HG03575 (cell line): Measurements from ENCODE around the gene SPRN.

Source experiments
- ATAC-seq: cut with Tn5 transposase; IDR thresholded peaks from one replicate; pipeline ENCODE4 v1.9.1; 2021; ENCODE audit not compliant: unreplicated experiment, insufficient number of reproducible peaks, low FRiP score; ENCODE audit errors: extremely low read depth

Gene SPRN

DNA sequence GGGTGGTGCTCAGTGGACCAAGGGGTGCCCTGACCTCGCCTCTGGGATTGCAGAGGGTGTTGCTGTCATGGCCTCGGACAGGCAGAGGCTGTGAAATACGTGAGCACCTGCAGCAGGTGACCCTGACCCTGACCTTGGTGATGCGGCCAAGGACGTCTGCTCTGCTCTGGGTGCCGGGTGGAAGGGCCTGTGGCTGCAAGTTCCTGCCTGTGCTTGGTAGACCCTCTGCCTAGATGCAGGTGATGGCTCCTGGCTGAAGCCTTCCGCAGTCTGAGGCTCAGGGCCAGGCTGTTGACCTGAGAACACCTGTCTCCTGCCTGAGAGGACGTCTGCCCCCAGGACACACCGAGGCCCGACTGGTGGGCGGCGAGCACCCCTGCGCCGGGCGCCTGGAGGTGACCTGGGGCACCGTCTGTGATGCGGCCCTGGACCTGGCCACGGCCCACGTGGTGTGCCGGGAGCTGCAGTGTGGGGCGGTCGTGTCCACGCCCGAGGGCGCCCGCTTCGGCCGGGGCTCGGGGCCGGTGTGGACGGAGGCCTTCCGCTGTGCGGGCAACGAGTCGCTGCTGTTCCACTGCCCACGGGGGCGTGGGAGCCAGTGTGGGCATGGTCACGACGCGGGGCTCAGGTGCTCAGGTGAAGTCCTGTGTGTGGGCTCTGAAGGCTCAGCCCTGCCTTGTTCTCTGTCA lies 33.7 kb upstream of the SPRN start:
- no peak for ATAC-seq

DNA sequence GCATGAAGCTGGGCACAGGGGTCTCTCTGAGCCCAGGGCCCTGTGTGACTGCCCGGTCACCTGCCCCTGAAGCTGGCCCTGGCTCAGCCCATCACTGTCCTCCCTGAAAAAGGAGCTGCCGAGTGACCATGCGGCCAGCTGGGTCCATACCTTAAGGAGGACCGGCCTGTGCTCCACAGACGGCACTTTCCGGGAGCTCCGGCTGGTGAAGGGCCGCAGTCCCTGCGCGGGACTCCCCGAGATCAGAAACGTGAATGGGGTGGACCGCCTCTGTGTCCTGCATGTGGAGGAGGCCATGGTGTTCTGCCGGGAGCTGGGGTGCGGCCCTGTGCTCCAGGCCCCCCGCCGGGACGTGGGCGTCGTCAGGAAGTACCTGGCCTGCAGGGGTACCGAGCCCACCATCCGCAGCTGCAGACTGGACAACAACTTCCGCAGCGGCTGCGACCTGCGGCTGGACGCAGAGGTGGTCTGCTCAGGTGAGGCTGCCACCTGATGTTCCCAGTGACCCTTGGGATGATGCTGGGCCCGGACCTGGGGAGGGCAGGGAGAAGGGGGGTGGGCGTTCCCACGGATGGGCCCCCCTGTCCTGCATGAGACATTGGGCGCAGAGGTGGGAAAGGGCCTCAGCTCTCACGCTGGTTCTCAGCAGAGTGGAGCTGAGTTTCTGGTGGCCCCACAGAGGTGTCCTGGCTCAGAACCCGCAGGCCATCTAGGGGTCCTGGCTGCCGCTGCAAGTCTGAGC lies 32.8 kb upstream of the SPRN start:
- no peak for ATAC-seq

- no peak for ATAC-seq
Measured at GRCh38 chr10:133456041-133456951, 31.9 kb upstream of the SPRN start.

DNA sequence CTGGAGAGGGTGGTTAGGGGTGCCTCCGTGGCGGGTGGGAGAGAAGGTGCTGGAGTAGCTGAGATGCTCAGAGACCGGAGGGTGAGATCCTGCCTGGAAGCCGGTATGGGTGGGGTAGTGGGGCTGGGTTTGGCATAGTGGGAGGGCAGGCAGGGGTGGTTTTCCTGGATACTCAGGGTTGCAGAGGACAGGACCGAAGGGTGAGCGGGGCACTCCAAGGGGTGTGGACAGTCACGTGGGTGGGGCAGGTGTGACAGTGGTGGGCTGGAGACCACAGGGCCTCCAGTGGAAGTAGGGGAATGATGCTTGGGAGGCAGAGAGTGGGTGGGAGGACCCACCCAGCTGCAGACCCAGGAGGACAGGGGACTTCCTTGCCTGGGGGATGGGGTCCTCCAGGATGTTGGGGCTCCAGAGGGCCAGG lies 31.2 kb upstream of the SPRN start:
- ATAC-seq: no peak

DNA sequence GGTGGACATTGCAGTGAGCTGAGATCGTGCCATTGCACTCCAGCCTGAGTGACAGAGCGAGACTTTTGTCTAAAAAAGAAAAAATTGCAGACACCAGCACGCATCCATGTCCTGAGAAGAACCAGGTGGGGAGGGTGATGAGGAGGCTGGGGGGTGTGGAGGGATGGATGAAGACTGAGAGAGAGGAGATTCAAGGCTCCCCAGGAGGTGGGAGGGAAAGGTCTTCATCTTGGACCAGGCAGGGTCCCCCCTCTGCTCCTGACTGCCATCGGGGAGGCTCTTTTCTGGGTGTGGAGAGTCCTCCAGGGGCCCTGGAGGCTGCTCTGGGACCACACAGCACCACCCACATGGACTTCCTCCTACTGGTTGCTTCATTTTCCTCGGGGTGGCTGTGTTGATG lies 30.8 kb upstream of the SPRN start:
- no peak for ATAC-seq

GRCh38 chr10:133454204-133454893 lies 29.9 kb upstream of the SPRN start:
- ATAC-seq: no peak

- no peak for ATAC-seq
Measured at GRCh38 chr10:133453516-133454203, 29.2 kb upstream of the SPRN start, which contains the start of gene SCART1. SCART1 (plus strand) TSS chr10:133453945; CDS start chr10:133453998, 53 bp downstream.

DNA sequence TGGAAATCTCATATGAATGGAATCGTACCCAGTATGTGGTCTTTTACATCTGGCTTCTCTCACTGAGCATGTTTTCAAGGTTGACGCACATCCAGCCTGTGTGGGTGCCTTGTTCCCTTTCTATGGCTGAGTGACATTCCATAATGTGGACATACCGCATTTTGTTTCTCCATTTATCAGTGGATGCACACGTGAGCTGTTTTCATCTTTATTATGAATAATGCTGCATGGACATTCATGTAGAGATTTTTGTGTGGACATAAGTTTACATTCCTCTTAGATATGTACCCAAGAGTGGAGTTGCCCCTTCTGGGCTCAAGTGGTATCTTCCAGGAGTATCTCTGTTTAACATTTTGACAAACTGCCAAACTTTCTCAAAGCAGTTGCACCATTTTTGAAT lies 28.0 kb upstream of the SPRN start:
- no peak for ATAC-seq

DNA sequence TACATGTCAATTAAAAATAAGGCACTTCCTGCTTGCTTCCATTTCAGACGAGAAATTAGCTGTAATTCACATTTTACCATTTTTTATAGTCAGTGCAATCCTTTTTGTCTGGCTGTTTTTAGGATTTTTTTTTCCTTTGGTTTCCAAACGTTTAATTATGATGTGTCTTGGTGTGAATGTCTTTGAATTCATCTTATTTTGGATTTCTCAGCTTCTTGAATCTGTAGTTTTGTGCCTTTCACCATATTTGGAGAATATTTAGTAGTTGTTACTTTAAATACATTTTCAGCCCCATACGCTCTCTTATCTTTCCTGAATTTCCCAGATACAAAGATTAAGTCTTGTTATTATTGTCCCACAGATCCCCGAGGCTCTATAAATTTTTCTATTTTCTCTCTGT lies 26.9 kb upstream of the SPRN start:
- ATAC-seq: no peak

GRCh38 chr10:133448120-133448519 lies 23.7 kb upstream of the SPRN start:
- ATAC-seq: no peak

- no peak for ATAC-seq
Measured at GRCh38 chr10:133446979-133447378, 22.6 kb upstream of the SPRN start.

DNA sequence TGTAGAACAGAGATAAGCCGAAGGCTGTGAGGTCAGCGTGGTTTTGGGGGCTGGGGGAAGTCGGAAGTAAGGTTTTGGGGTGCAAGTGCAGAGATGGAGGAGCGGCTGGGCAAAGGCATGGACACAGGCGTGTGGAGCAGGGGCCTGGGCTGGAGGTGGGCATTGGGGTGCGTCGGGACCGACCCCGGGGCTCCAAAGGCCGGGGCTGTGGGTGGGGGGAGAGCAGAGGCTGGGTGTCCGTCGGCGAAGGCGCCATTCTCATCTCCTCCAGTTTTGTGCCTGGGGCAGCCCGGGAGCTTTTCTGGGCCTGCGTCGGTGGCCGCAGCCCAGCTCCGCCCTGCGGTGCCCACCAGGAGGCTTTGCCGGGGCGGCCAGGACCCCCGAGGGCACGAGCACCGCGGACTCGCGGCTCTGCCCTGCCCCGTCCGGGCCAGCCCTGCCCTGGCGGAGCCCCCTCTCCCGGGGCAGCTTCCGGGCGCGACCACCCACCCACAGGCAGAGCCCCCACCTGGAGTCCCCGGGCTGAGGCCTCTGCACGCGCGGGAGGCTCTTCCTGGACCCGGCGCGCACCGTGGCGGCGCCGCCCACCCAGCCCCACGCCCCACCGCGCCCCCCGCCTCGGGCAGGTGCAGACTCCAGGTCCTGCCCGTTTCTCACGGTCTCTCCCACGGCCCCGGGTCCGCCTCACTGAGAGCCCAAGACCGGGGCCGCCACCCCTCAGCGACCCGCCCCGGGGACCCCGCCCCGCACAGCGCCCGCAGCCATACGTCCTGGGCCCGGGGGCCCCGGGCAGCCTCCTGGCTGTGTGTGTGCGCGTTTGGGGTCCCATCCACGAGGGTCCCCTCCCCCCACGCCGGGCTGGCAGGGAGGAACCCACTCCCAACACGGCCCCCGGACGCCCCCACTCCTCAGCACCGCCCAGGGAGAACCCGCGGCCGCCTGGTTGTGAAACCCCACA lies 21.6 kb upstream of the SPRN start:
- no peak for ATAC-seq

DNA sequence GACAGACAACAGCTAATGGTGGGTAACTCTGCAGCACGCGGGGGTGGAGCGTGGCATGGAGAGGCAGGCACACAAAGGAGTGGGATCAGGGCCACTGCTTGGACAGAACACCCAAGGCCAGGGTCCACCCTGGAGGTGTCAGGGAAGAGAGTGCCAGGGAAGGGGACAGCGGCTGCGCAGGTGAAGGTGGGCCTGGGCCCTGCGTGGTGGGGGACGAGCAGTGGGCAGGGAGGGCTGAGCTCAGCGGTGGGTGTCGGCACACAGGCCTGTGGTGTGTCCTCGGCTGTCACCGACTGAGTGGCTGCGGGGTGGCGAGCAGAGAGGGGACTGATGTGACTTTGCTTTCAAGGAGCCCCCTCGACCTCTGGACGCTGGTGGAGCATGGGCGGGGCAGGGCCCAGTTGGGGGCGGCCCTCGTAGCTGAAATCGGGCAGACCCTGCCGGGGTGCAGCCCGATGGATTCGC lies 20.9 kb upstream of the SPRN start:
- ATAC-seq: no peak

DNA sequence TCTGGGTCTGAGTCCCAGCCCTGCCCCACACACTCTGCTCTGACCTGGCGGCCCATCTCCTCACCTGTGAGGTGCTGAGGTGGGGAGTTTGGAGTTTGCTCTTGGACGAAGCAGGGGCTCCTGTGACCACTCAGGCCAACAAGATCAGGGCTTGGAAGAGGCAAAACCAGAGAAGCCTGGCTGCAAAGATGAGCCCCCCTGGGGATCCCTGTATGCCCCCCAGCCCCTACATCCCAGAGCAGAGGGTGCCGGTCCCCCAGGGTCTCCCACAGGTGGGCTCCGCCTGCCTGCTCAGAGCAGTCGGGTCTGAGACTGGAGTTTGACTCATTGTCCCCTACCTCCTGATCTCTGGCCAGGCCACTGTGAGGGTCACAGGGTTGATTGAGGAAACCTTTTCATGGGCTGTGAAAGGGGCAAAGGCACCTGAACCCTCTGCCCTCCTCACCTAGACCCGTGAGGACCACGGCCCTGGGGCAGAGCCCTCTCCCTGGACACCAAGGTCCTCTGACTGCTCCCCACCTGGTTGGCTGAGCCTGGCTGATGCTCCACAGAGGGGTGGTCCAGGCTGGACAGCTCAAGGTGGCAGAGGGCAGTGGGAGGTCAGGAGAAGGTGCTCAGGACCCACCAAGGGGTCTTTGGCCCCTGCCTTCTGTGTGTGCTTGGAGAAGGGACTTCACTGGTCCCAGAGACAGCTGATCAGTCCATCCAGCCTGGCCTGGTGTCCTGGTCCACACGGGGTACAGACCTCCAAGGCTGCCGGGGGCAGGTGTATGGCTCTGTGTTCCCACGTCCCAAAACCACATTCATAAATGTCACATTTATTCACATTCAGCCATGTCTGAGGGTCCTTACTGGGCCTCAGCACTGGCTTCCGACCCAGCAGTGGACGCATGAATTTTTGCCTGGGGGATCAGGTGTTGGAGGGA lies 20.2 kb upstream of the SPRN start:
- ATAC-seq: no peak

DNA sequence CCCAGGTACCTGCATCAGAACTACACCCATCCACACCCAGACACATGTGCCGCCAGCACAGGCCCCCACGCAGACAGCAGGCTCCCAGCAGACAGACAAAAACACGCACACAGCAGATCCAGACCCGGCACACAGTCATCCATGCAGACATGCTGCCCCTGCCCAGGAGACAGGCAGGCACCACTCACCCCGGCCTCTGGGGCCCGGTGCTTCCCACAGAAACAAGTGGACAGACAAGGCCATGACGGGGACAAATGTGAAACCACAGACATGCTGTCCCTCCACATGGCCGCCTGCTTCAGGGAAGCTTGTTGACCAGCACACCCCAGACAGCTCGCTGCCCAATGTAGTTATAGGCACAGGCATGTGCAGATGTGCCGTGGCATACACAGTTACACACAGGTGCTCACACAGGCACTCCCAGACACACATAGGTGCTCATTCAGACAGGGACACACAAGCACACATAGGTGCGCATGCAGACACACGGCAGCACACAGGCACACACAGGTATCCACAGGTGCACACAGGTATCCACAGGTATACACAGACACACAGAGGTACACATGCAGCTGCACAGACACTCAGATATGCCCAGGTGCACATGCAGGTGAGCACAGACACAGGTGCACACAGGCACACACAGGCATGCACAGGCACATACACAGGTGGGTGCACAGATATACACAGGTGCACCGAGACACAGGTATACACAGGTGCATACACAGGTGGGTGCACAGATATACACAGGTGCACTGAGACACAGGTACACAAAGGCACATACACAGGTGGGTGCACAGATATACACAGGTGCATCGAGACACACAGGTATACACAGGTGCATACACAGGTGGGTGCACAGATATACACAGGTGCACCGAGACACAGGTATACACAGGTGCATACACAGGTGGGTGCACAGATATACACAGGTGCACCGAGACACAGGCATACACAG lies 18.8 kb upstream of the SPRN start:
- ATAC-seq: no peak
